ENCODE measurements around the gene CEACAM19.

GRCh38 chr19:44725251-44725650, 54.0 kb downstream of the CEACAM19 start:
- 0 out of 2 replicates have a peak, but pooled peaks have one; percentile 20 for TF ChIP-seq MYC (IDR thresholded peaks at IDR 0.05; ENCODE audit: borderline replicate concordance, low read length)
- TF ChIP-seq CTCF (IDR thresholded peaks at IDR 0.05), result no peak
- TF ChIP-seq POLR2A (IDR thresholded peaks at IDR 0.05; ENCODE audit: low read length), result no peak
- TF ChIP-seq REST (IDR thresholded peaks at IDR 0.05), result no peak
- TF ChIP-seq HDAC2 (IDR thresholded peaks at IDR 0.05), result no peak
- TF ChIP-seq BCL3 (IDR thresholded peaks at IDR 0.05), result no peak; the same call in 2 of the 3 replicates
- TF ChIP-seq EP300 (IDR thresholded peaks at IDR 0.05), result peak; percentile 38 to 63; a peak in 3 of 5 replicates
- TF ChIP-seq POLR2AphosphoS2 (conservative IDR thresholded peaks at IDR 0.05; ENCODE audit: low read length), result no peak

Measured in A549 (cell line).